CD4-positive, alpha-beta T cell treated with Interleukin-12 subunit alpha and Interleukin-12 subunit beta, for 1 hour (primary cell): ENCODE data around the gene TNNT3.

Experiments used
- DNase-seq: peaks from one replicate; pipeline ENCODE4 v3.0.0-alpha.2; 2020

TNNT3 gene

DNA sequence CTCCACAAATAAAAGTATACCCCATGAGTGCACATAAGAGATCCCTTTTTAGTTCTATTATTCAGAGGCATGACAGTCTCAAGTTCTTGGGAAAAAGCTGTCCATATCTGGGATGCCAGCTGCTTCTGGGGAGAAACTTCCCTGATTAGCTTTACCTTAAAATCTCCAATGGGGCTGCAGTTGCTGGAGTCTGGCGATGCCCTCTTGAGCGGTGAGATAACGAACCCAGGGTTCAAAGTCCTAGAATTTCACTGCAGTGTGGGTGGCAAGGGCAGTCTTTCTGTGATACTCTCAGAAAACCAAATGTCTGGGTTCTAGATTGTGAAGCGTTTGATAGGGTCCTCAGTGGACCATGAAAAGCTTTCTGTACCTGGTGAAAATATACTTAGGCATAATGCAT, 20.4 kb upstream of the TNNT3 start:
- no peak for DNase-seq

DNA sequence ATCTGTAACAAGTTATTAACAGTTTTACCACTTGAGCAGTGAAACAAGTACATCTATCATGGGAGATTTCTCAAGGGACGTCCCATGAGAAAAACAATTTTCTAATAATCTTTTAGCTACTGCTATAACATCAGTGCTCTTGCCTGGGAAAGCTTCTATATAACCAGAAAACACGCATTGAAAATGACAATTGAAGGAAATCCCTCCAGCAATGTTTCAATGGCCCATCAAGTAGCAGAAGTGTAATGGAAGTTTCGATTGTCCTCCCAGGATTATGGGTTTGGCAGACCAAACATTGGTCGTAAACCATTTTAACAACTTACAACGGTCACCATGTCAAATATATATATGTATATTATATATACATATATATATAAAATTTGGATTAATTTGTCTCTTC, 19.8 kb upstream of the TNNT3 start:
- DNase-seq, result no peak

- DNase-seq, result no peak
Measured at GRCh38 chr11:1906181-1906580, 13.3 kb upstream of the TNNT3 start.

- no peak for DNase-seq
Measured at GRCh38 chr11:1906611-1907423, 12.7 kb upstream of the TNNT3 start.

- DNase-seq, result no peak
Measured at GRCh38 chr11:1908618-1909017, 10.9 kb upstream of the TNNT3 start.

GRCh38 chr11:1909524-1909923, 10.0 kb upstream of the TNNT3 start:
- DNase-seq, result no peak

- DNase-seq, result no peak
Measured at GRCh38 chr11:1912289-1912878, 7.1 kb upstream of the TNNT3 start.

DNA sequence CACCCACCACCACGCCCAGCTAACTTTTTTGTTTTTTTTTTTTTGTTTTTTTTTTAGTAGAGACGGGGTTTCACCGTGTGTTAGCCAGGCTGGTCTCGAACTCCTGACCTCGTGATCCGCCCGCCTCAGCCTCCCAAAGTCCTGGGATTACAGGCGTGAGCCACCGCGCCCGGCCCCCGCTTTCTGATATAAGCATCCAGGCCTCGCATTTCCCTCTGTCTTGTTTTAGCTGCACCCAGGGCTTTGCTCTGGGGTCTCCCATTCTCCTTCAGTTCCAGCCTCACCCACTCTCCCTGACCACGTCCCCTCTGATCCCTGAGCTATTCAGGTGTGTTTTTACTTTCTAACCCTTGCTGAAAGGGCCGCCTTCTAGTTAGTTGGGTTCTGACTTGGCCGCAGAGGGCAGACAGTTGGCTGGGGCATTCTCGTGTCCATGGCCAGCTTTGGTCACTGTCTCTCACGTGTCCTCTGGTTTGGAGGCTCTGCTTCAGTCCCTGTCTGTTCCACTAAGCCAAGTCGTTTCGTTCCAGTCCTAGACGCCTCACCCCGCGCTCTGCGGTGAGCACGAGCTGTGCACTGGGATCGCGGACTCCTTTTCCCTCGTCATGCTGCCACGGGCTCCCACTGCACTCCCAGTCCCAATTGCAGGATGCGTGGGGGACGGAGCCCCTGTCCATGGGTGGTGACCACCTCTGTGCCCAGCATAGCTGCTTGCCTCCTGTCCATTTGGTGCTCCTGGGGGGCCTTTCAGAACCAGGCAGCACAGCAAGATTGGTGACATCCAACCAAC, 6.0 kb upstream of the TNNT3 start:
- no peak for DNase-seq

DNA sequence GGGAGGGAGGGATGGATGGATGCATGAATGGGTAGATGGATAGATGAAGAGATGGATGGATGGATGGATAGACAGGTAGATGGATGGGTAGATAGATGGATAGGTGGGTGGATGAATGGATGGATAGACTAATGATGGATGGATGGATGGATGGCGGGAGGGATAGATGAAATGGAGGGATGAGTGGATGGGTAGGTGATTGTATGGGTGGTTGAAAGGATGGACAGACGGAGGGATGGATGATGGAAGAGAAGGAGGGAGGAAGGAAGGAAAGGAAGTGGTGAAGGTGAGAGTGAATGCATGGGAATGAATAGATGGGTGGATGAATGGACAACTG, 3.7 kb upstream of the TNNT3 start:
- no peak for DNase-seq

DNA sequence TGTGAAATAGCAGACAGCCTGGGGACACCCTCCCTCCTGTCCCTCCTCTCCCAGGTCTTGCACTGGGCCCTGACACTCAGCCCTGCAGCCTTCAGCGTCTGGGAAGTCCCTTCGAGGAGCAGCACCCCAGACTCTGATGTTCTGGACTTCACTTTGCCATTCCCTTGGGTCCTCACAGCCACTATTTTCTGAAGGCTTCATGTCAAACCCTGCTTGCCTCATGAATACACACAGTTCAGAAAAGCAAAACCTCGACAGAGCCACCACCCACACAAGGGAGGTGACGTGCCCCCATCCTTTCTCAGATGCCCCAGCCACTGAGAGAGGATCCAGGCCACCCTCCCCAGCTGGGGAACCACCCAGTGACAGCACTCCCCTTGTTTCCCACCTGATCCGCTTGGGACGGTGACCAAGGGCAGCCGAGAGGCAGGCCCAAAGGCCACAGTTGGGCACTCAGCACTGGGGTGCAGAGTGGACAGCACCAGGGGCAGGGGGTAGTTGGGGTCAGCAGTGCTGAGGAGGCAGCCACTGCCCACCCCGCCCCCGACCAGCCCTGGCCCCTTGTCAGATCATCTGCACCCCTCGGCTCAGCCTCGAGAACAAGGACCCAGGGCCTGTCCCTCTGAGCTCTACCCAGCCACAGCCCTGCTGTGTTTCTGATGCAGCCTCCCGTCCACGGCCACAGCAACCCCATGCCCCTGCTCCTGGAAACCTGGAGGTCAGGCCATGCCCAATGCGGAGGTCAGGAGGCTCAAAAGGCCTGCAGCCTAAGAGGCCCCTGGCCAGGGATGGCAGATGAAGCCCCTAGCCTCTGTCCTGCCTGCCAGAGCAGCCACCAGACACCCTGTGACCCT, 3.1 kb upstream of the TNNT3 start:
- no peak for DNase-seq

DNA sequence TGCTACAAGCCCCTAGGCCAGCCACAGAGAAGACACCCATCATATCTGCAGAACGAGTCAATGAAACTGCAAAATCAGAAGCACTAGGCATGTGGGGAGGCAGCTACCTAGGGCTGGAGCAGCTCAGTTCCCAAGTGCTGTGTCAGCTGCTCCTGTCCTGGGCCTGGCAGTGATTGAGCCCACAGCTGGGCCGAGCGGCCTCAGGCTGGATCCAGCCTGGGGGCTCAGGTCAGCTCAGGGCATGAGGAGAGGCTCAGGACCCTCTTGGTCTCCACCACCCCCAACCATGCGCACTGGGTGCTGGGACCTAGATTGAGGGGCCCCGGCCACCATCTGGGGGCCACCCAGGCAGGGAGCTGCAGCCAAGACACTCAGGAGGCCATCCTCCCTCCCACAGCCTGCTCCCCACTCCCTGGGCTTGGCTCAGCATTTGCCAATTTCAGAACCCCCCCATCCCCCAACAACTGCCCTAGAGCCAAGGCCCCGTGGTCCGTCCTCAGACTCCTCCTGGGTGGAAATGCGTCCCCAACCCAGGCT, 2.4 kb upstream of the TNNT3 start:
- DNase-seq, result no peak

- DNase-seq, result no peak
Measured at GRCh38 chr11:1917523-1918435, 1.7 kb upstream of the TNNT3 start.

GRCh38 chr11:1918436-1919315, 827 bp upstream of the TNNT3 start:
- DNase-seq, result no peak

DNA sequence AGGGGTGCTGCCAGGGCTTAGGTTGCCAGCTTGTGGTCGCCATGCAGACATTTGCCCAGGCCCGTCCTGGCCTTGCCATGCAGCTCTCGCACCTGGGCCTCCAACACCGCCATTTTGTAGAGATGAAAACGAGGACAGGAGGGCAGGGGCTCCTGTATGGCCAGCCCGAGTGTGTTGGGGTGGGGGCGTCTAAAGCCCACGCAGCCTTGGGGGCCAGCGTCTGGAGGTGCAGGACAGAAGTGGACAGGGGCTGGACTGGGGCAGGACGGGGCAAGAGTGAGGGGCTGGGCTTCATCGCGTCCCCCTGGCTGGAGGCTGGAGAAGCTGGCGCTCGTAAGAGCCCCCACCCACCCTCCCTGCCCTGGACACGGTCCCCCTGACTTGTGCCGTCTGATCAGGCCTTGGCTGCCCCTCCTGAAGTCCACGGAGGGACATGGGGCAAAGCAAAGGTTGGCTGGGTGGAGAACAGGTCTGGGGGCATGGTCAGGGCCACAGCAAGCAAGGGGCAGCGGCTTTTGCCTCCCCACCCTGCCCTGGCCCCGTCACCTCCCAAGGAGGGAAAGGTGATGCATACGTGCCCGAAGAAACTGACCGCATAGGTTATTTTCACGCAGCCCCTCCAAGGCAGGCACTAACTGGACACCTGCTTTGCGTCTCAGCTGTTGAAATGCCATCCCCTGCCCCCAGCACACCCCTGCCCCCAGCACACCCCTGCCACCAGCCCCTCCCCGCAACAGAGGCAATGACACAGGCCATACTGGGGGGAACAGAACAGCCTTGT, 815 bp downstream of the TNNT3 start:
- no peak for DNase-seq

DNA sequence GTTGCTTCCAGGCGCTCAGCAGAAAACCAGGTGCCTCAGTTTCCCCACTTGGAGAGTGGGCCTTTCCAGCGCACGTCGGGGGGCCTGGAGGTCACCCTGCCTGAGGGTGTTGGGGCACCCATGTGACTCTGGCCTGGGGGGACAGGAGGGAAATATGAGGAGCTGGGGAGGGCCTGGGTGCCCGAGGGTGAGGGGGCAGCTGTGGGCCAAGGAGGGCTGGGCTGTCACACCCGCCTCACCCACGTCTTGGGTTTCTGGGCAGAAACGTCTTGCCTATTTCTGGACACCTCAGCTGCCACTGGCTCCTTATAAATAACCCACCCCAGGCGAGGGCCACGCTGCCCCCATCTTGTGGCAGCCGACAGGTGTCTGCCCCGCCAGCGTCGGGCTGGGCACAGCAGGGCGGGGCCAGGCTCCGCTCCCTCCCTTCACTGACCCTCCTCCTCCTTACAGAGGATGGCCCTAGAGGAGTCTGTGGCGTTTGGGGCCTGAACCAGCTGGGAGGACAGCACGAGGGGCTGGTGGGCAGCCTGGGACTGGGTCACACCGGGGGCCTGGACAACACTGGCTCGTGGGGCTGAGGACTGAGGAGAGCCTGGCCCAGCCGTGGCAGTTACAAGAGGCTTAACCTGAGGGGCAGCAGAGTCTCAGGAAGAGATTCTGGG, 1.5 kb downstream of the TNNT3 start:
- no peak for DNase-seq

- DNase-seq, result no peak
Measured at GRCh38 chr11:1921574-1922141, 2.2 kb downstream of the TNNT3 start.

DNA sequence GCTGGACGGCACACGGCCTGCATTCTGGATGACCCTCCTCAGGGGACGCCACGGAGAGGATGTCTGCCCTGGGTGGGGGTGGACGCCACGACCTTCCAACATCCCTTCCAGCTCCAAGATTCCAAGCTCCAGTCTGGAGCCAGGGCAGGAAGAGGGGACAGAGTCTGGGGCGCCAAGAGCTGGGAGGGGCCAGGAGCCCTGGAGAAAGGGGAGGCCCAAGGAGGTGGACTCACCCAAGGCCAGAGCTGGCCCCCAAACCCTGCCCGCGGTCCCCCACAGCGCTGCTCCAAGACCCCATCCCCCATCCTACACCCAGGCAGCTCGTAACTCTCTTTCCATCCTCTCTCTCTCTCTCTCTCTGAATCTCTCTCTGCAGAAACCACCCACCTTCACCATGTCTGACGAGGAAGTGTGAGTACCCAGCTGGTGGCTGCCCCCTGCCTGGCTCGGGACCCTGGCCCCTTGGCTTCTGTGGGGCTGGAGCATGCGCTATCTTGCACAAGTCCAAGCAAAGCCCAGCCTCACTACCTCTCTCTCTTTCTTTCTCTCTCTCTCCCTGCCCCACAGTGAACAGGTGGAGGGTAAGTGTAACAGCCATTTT, 3.1 kb downstream of the TNNT3 start:
- no peak for DNase-seq

- no peak for DNase-seq
Measured at GRCh38 chr11:1923201-1923956, 3.9 kb downstream of the TNNT3 start.
